CD4-positive, alpha-beta T cell (primary cell): ENCODE results near the gene CFAP43. TPM values are rescaled to one million over a fixed set of nuclear protein-coding genes. Genes with fewer than 3 reads are reported as not detected.
A peak's percentile ranks its signal among the peaks of the same experiment; 100 is the strongest.
"Not testable (repeated sequence)": the region's sequence is repeated elsewhere in the genome, so short reads cannot be mapped to it uniquely, and the experiment has no call there.

Experiments used
- ATAC-seq: fragments of 200-7000 bp; cut with Tn5 transposase; one replicate; pipeline ENCODE4 v1.10.0; 2022; ENCODE audit warnings: mild to moderate bottlenecking; ENCODE audit not compliant: poor library complexity
- CTCF ChIA-PET: fragments of 350-600 bp; sonication (Branson Sonifier 250); formaldehyde crosslinking; loops from one replicate; lab custom pipeline; 2021; ENCODE audit warnings: antibody characterized with exemption, inconsistent platforms; lab: Charles Lee
- POLR2A ChIA-PET: fragments of 350-600 bp; sonication (Branson Sonifier 250); formaldehyde crosslinking; loops from one replicate; lab custom pipeline; 2021; ENCODE audit warnings: antibody characterized with exemption, inconsistent platforms; lab: Charles Lee
- DNase-seq, 14 experiments: peaks; one replicate each; pipeline ENCODE4 v3.0.0-alpha.2; 2013 to 2020; ENCODE audit warnings: mixed read lengths in 2 of 14
- H3K27ac ChIP-seq, 2 donors: one replicate each; pipeline versions ENCODE4 v1.5.1 to v1.7.0; 2013; ENCODE audit warnings: low read length in 2 of 2, low read depth in 1 of 2, mild to moderate bottlenecking in 1 of 2
- H3K27me3 ChIP-seq, 2 experiments: 1 replicate in 1 of 2; 2 replicates in 1 of 2; pipeline versions ENCODE4 v1.6.1 to v1.7.0; 2013; ENCODE audit warnings: low read length in 2 of 2, control low read depth in 1 of 2, mild to moderate bottlenecking in 1 of 2, moderate library complexity in 1 of 2; ENCODE audit not compliant: insufficient read depth in 2 of 2, control insufficient read depth in 1 of 2
- H3K36me3 ChIP-seq: one replicate; pipeline ENCODE4 v1.6.1; 2013; ENCODE audit warnings: low read length, control low read depth; ENCODE audit not compliant: insufficient read depth
- H3K4me1 ChIP-seq: one replicate; pipeline ENCODE4 v1.6.1; 2013; ENCODE audit warnings: low read length, control low read depth; ENCODE audit not compliant: insufficient read depth
- H3K4me3 ChIP-seq: one replicate; pipeline ENCODE4 v1.5.1; 2013; ENCODE audit warnings: mild to moderate bottlenecking, low read length, moderate library complexity
- H3K9me3 ChIP-seq, 2 experiments: 1 replicate in 1 of 2; 2 replicates in 1 of 2; pipeline versions ENCODE4 v1.6.1 to v1.7.0; 2013; ENCODE audit warnings: low read length in 2 of 2, mild to moderate bottlenecking in 2 of 2, control low read depth in 1 of 2, moderate library complexity in 1 of 2; ENCODE audit not compliant: control insufficient read depth in 1 of 2, insufficient read depth in 1 of 2
- H3K27ac Mint-ChIP-seq: one replicate; pipeline ENCODE4 v1.8.0; 2020; ENCODE audit warnings: mixed read lengths
- H3K27me3 Mint-ChIP-seq: one replicate; pipeline ENCODE4 v1.8.0; 2021; ENCODE audit warnings: mixed read lengths
- H3K36me3 Mint-ChIP-seq: one replicate; pipeline ENCODE4 v1.8.0; 2021; ENCODE audit warnings: low read depth, mixed read lengths
- H3K4me1 Mint-ChIP-seq: one replicate; pipeline ENCODE4 v1.8.0; 2021; ENCODE audit warnings: low read depth, mixed read lengths
- H3K4me3 Mint-ChIP-seq: one replicate; pipeline ENCODE4 v1.8.0; 2020; ENCODE audit warnings: mild to moderate bottlenecking, mixed read lengths
- H3K9me3 Mint-ChIP-seq: one replicate; pipeline ENCODE4 v1.8.0; 2020; ENCODE audit warnings: mixed read lengths
- CTCF ChIP-seq: fragments of 200-600 bp; IDR thresholded peaks from one replicate; pipeline ENCODE4 v1.8.0; 2022; ENCODE audit warnings: antibody characterized with exemption, mild to moderate bottlenecking
- intact Hi-C, 2 experiments: fragments of 100-400 bp; cut with DNase I in 1 of 2; cut with micrococcal nuclease in 1 of 2; formaldehyde crosslinking; loops; one replicate each; pipeline versions ENCODE4 v1.15.1 to v1.9.0; 2023 to 2025; cut with DNase I, micrococcal nuclease
- total RNA-seq, 174 experiments: library from RNA in 2 of 174; stranded (reverse) in 2 of 174; gene quantifications; one replicate each; pipeline ENCODE4 v1.2.3 and lab custom pipeline; 2021 to 2026

CFAP43 gene
- total RNA-seq, 2 experiments from 2014 or later, result not detected

GRCh38 chr10:104183682-104184081 lies 48.5 kb downstream of the CFAP43 start:
- Mint-ChIP-seq H3K4me3 (no peak overlapping the region), H3K4me1 (no peaks in the 10 kb centered on the region), H3K36me3 (no peaks in the 10 kb centered on the region), H3K27me3 (peaks cover 5% of the 10 kb centered on the region), H3K27ac (no peak overlapping the region), H3K9me3 (no peaks in the 10 kb centered on the region)
- DNase-seq, result no peak
- Histone ChIP-seq H3K9me3 (no peaks in the 10 kb centered on the region), H3K36me3 (no peaks in the 10 kb centered on the region), H3K4me1 (no peaks in the 10 kb centered on the region), H3K4me3 (no peak overlapping the region), H3K27ac (no peak overlapping the region), H3K27me3 (no peaks in the 10 kb centered on the region)
- intact Hi-C loops, result no loop called here
- TF ChIP-seq CTCF, result no peak
- ChIA-PET POLR2A (no interaction called here), CTCF (no interaction called here)
- ATAC-seq, result no peak

GRCh38 chr10:104174136-104174535 lies 58.0 kb downstream of the CFAP43 start:
- H3K27ac ChIP-seq, H3K36me3 ChIP-seq, ATAC-seq, H3K27ac Mint-ChIP-seq, DNase-seq, H3K4me3 ChIP-seq, H3K27me3 ChIP-seq, H3K9me3 ChIP-seq, intact Hi-C loops, CTCF ChIA-PET, H3K9me3 Mint-ChIP-seq, H3K4me3 Mint-ChIP-seq, H3K27me3 Mint-ChIP-seq, POLR2A ChIA-PET, H3K36me3 Mint-ChIP-seq: not testable (repeated sequence)
- H3K4me1 ChIP-seq, result peaks cover 12% of the 10 kb centered on the region
- H3K4me1 Mint-ChIP-seq, result peaks cover 25% of the 10 kb centered on the region

- DNase-seq (peak in 6 of 14 experiments; percentile 1 to 78 (median 40)), ATAC-seq (peak; percentile 93)
- CTCF ChIA-PET, result interaction anchor here (1.1 kb wide), 1 partner anchor 50 kb away, joined by 3 read pairs; no protein-coding TSS in a partner anchor
Observed at GRCh38 chr10:104170610-104171254, 61.4 kb downstream of the CFAP43 start.

More at GRCh38 chr10:104170610-104171254, 61.4 kb downstream of the CFAP43 start:
- H3K27ac ChIP-seq, result no peak overlapping the region
- no peak for TF ChIP-seq CTCF
- Mint-ChIP-seq H3K36me3 (no peaks in the 10 kb centered on the region), H3K27ac (peak overlapping the region; percentile 1), H3K27me3 (peaks cover 5% of the 10 kb centered on the region), H3K9me3 (no peaks in the 10 kb centered on the region), H3K4me3 (peak overlapping the region; percentile 5), H3K4me1 (peaks cover 25% of the 10 kb centered on the region)
- H3K36me3 ChIP-seq, result no peaks in the 10 kb centered on the region
- H3K4me1 ChIP-seq, result peaks cover 12% of the 10 kb centered on the region
- POLR2A ChIA-PET, result interaction anchor here (2.8 kb wide), 1 partner anchor 49 kb away, joined by 15 read pairs; the partner anchor contains the start of gene SFR1
- intact Hi-C loops, result no loop called here
- H3K4me3 ChIP-seq, result no peak overlapping the region
- peaks cover 4 to 5% of the 10 kb centered on the region in 2 experiments for H3K9me3 ChIP-seq
- H3K27me3 ChIP-seq, result no peaks in the 10 kb centered on the region
